Measurements from ENCODE around the gene SUGCT.

SUGCT gene

GRCh38 chr7:40586197-40586596 lies 451.4 kb downstream of the SUGCT start:
- Histone ChIP-seq H3K14ac (ENCODE audit: low read length) (no peak overlapping the region), H3K4me3 (ENCODE audit: low read depth, low read length) (no peak overlapping the region), H3K4me1 (ENCODE audit: control insufficient read depth in 1 of 2, insufficient read depth in 2 of 2, low read length in 2 of 2) (no peaks in the 10 kb centered on the region), H3K79me1 (ENCODE audit: low read length) (peaks cover 2% of the 10 kb centered on the region), H3K4me2 (ENCODE audit: low read length) (no peak overlapping the region), H3K23ac (ENCODE audit: low read length) (no peak overlapping the region), H3K9me3 (ENCODE audit: insufficient read depth, low read depth, low read length) (no peaks in the 10 kb centered on the region), H2BK12ac (ENCODE audit: low read length) (no peak overlapping the region), H3K9ac (ENCODE audit: low read length) (no peak overlapping the region), H3K4ac (ENCODE audit: low read depth, low read length) (no peak overlapping the region), H3K18ac (ENCODE audit: low read length) (no peak overlapping the region), H3K79me2 (ENCODE audit: control insufficient read depth, insufficient read depth, low read length, poor library complexity) (no peaks in the 10 kb centered on the region), H4K8ac (ENCODE audit: low read depth, low read length) (no peak overlapping the region), H2AK5ac (ENCODE audit: low read length) (no peak overlapping the region), H3K27me3 (ENCODE audit: insufficient read depth, low read length) (no peaks in the 10 kb centered on the region), H2AFZ (ENCODE audit: insufficient read depth, low read length, poor library complexity) (no peak overlapping the region), H3K27ac (ENCODE audit: low read depth, low read length) (no peak overlapping the region), H2BK5ac (ENCODE audit: low read depth, low read length, poor library complexity) (no peak overlapping the region), H4K91ac (ENCODE audit: low read depth, low read length) (no peak overlapping the region), H3K36me3 (ENCODE audit: control insufficient read depth in 1 of 2, insufficient read depth in 2 of 2, low read length in 2 of 2) (no peaks in the 10 kb centered on the region), H4K12ac (ENCODE audit: low read depth, low read length) (no peak overlapping the region), H2BK120ac (ENCODE audit: insufficient read depth, low read length, poor library complexity) (no peak overlapping the region)
- no CpG with 5 or more reads among the region's 1 CpG for WGBS (ENCODE audit: extremely low coverage, insufficient coverage, insufficient read length)
- peak in 1 of 2 donors; percentile 47 for DNase-seq

DNA sequence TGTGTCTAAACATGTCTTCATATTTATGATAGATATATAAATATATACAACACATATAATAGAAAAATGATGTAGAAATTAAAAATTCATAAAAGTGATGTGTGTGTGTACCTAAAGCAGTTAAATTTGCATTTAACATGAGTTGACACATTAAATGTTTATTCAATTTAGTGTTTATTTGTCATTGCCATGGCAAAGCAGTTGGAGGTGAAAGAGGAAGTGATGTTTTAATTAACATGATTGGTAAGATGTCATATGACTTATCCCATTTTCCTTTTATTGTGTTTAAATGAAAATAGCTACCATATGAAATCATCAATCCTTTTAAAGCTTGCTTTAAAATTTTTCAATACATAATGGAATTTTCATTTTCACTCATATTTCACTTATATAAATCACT lies 452.6 kb downstream of the SUGCT start:
- DNase-seq, result no peak
- H3K14ac ChIP-seq (ENCODE audit: low read length), result no peak overlapping the region
- no peaks in the 10 kb centered on the region for H3K79me2 ChIP-seq (ENCODE audit: control insufficient read depth, insufficient read depth, low read length, poor library complexity)
- no peak overlapping the region for H2BK5ac ChIP-seq (ENCODE audit: low read depth, low read length, poor library complexity)
- H4K12ac ChIP-seq (ENCODE audit: low read depth, low read length), result no peak overlapping the region
- H3K27me3 ChIP-seq (ENCODE audit: insufficient read depth, low read length), result no peaks in the 10 kb centered on the region
- no peak overlapping the region for H2AFZ ChIP-seq (ENCODE audit: insufficient read depth, low read length, poor library complexity)
- H3K9ac ChIP-seq (ENCODE audit: low read length), result no peak overlapping the region
- H3K36me3 ChIP-seq (ENCODE audit: control insufficient read depth in 1 of 2, insufficient read depth in 2 of 2, low read length in 2 of 2), result no peaks in the 10 kb centered on the region
- H3K18ac ChIP-seq (ENCODE audit: low read length), result no peak overlapping the region
- H2BK120ac ChIP-seq (ENCODE audit: insufficient read depth, low read length, poor library complexity), result no peak overlapping the region
- no peak overlapping the region for H3K4ac ChIP-seq (ENCODE audit: low read depth, low read length)
- no peak overlapping the region for H3K27ac ChIP-seq (ENCODE audit: low read depth, low read length)
- H3K79me1 ChIP-seq (ENCODE audit: low read length), result peaks cover 2% of the 10 kb centered on the region
- H2BK12ac ChIP-seq (ENCODE audit: low read length), result no peak overlapping the region
- H3K9me3 ChIP-seq (ENCODE audit: insufficient read depth, low read depth, low read length), result no peaks in the 10 kb centered on the region
- no peak overlapping the region for H4K8ac ChIP-seq (ENCODE audit: low read depth, low read length)
- no peak overlapping the region for H2AK5ac ChIP-seq (ENCODE audit: low read length)
- no peak overlapping the region for H3K4me3 ChIP-seq (ENCODE audit: low read depth, low read length)
- no peaks in the 10 kb centered on the region for H3K4me1 ChIP-seq (ENCODE audit: control insufficient read depth in 1 of 2, insufficient read depth in 2 of 2, low read length in 2 of 2)
- no peak overlapping the region for H3K23ac ChIP-seq (ENCODE audit: low read length)
- no peak overlapping the region for H3K4me2 ChIP-seq (ENCODE audit: low read length)
- H4K91ac ChIP-seq (ENCODE audit: low read depth, low read length), result no peak overlapping the region

GRCh38 chr7:40595129-40595528 lies 460.3 kb downstream of the SUGCT start:
- no peaks in the 10 kb centered on the region for H3K27me3 ChIP-seq (ENCODE audit: insufficient read depth, low read length)
- no peak overlapping the region for H3K14ac ChIP-seq (ENCODE audit: low read length)
- H2BK5ac ChIP-seq (ENCODE audit: low read depth, low read length, poor library complexity), result no peak overlapping the region
- no peaks in the 10 kb centered on the region for H3K36me3 ChIP-seq (ENCODE audit: control insufficient read depth in 1 of 2, insufficient read depth in 2 of 2, low read length in 2 of 2)
- no peaks in the 10 kb centered on the region for H3K79me1 ChIP-seq (ENCODE audit: low read length)
- H3K4me1 ChIP-seq (ENCODE audit: control insufficient read depth in 1 of 2, insufficient read depth in 2 of 2, low read length in 2 of 2), result no peaks in the 10 kb centered on the region
- no peak for DNase-seq
- H4K91ac ChIP-seq (ENCODE audit: low read depth, low read length), result no peak overlapping the region
- no peak overlapping the region for H2BK12ac ChIP-seq (ENCODE audit: low read length)
- no peak overlapping the region for H3K4me3 ChIP-seq (ENCODE audit: low read depth, low read length)
- no peak overlapping the region for H2AK5ac ChIP-seq (ENCODE audit: low read length)
- H3K4ac ChIP-seq (ENCODE audit: low read depth, low read length), result no peak overlapping the region
- H4K12ac ChIP-seq (ENCODE audit: low read depth, low read length), result no peak overlapping the region
- whole genome bisulfite sequencing (ENCODE audit: extremely low coverage, insufficient coverage, insufficient read length), result no CpG with 5 or more reads among the region's 6 CpGs
- no peak overlapping the region for H2BK120ac ChIP-seq (ENCODE audit: insufficient read depth, low read length, poor library complexity)
- no peak overlapping the region for H2AFZ ChIP-seq (ENCODE audit: insufficient read depth, low read length, poor library complexity)
- H3K27ac ChIP-seq (ENCODE audit: low read depth, low read length), result no peak overlapping the region
- no peak overlapping the region for H3K18ac ChIP-seq (ENCODE audit: low read length)
- H3K79me2 ChIP-seq (ENCODE audit: control insufficient read depth, insufficient read depth, low read length, poor library complexity), result no peaks in the 10 kb centered on the region
- no peak overlapping the region for H3K4me2 ChIP-seq (ENCODE audit: low read length)
- no peak overlapping the region for H3K9ac ChIP-seq (ENCODE audit: low read length)
- H3K9me3 ChIP-seq (ENCODE audit: insufficient read depth, low read depth, low read length), result no peaks in the 10 kb centered on the region
- no peak overlapping the region for H3K23ac ChIP-seq (ENCODE audit: low read length)
- no peak overlapping the region for H4K8ac ChIP-seq (ENCODE audit: low read depth, low read length)

DNA sequence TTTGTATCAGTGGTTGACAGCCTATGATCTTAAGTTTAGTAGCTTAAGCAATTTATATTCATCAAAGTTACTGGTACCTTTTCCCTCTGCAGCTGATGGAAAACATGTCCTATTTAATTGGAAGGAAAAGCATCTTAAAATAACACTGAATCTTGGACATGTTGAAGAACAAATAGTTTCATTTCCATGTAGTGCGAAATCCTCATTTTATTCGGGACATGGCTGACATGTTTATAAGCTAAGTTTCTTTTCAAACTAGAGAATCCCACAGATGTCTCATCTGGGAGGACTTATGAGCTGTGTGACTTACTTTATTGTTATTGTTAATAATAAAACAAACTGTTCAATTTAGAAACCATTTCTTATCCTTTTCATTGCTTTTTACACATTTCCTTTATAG lies 461.0 kb downstream of the SUGCT start:
- no CpG with 5 or more reads among the region's 2 CpGs for WGBS (ENCODE audit: extremely low coverage, insufficient coverage, insufficient read length)
- H3K27ac ChIP-seq (ENCODE audit: low read depth, low read length), result no peak overlapping the region
- no peak overlapping the region for H3K18ac ChIP-seq (ENCODE audit: low read length)
- H2BK5ac ChIP-seq (ENCODE audit: low read depth, low read length, poor library complexity), result no peak overlapping the region
- no peaks in the 10 kb centered on the region for H3K79me2 ChIP-seq (ENCODE audit: control insufficient read depth, insufficient read depth, low read length, poor library complexity)
- H2AK5ac ChIP-seq (ENCODE audit: low read length), result no peak overlapping the region
- no peak overlapping the region for H4K12ac ChIP-seq (ENCODE audit: low read depth, low read length)
- no peak overlapping the region for H3K23ac ChIP-seq (ENCODE audit: low read length)
- no peaks in the 10 kb centered on the region for H3K27me3 ChIP-seq (ENCODE audit: insufficient read depth, low read length)
- H3K14ac ChIP-seq (ENCODE audit: low read length), result no peak overlapping the region
- no peak overlapping the region for H3K9ac ChIP-seq (ENCODE audit: low read length)
- H3K4ac ChIP-seq (ENCODE audit: low read depth, low read length), result no peak overlapping the region
- H2AFZ ChIP-seq (ENCODE audit: insufficient read depth, low read length, poor library complexity), result no peak overlapping the region
- H2BK12ac ChIP-seq (ENCODE audit: low read length), result no peak overlapping the region
- no peak overlapping the region for H3K4me3 ChIP-seq (ENCODE audit: low read depth, low read length)
- no peak overlapping the region for H4K8ac ChIP-seq (ENCODE audit: low read depth, low read length)
- no peaks in the 10 kb centered on the region for H3K79me1 ChIP-seq (ENCODE audit: low read length)
- no peaks in the 10 kb centered on the region for H3K36me3 ChIP-seq (ENCODE audit: control insufficient read depth in 1 of 2, insufficient read depth in 2 of 2, low read length in 2 of 2)
- no peaks in the 10 kb centered on the region for H3K4me1 ChIP-seq (ENCODE audit: control insufficient read depth in 1 of 2, insufficient read depth in 2 of 2, low read length in 2 of 2)
- H4K91ac ChIP-seq (ENCODE audit: low read depth, low read length), result no peak overlapping the region
- H2BK120ac ChIP-seq (ENCODE audit: insufficient read depth, low read length, poor library complexity), result no peak overlapping the region
- no peak overlapping the region for H3K4me2 ChIP-seq (ENCODE audit: low read length)
- DNase-seq, result no peak
- no peaks in the 10 kb centered on the region for H3K9me3 ChIP-seq (ENCODE audit: insufficient read depth, low read depth, low read length)

DNA sequence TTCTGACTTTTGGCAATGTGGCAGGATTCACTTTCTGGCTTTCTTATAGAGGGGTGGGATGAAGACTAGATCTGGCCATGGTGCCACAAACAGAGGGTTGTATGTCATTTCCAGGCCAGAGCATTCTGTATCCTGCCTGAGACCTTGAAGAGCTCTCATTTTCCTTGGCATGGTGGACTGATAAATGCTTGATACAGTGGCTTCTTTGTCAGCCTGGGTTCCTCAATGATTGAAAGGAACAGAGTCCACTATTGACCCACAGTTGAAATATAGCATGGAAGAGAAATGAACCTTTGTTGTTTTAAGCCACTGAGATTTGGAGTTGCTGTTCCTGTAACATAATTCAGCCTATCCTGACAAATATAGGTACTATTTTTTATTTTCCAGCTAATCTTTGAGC lies 462.7 kb downstream of the SUGCT start:
- Histone ChIP-seq H3K4me3 (ENCODE audit: low read depth, low read length) (no peak overlapping the region), H3K4ac (ENCODE audit: low read depth, low read length) (no peak overlapping the region), H4K91ac (ENCODE audit: low read depth, low read length) (no peak overlapping the region), H2BK120ac (ENCODE audit: insufficient read depth, low read length, poor library complexity) (no peak overlapping the region), H2BK5ac (ENCODE audit: low read depth, low read length, poor library complexity) (no peak overlapping the region), H3K23ac (ENCODE audit: low read length) (no peak overlapping the region), H3K79me2 (ENCODE audit: control insufficient read depth, insufficient read depth, low read length, poor library complexity) (no peaks in the 10 kb centered on the region), H2AK5ac (ENCODE audit: low read length) (no peak overlapping the region), H3K14ac (ENCODE audit: low read length) (no peak overlapping the region), H3K9me3 (ENCODE audit: insufficient read depth, low read depth, low read length) (peaks cover 3% of the 10 kb centered on the region), H3K9ac (ENCODE audit: low read length) (no peak overlapping the region), H2AFZ (ENCODE audit: insufficient read depth, low read length, poor library complexity) (no peak overlapping the region), H3K18ac (ENCODE audit: low read length) (no peak overlapping the region), H3K4me2 (ENCODE audit: low read length) (no peak overlapping the region), H3K79me1 (ENCODE audit: low read length) (no peaks in the 10 kb centered on the region), H2BK12ac (ENCODE audit: low read length) (no peak overlapping the region), H3K27me3 (ENCODE audit: insufficient read depth, low read length) (no peaks in the 10 kb centered on the region), H3K27ac (ENCODE audit: low read depth, low read length) (no peak overlapping the region), H3K36me3 (ENCODE audit: control insufficient read depth in 1 of 2, insufficient read depth in 2 of 2, low read length in 2 of 2) (no peaks in the 10 kb centered on the region), H4K8ac (ENCODE audit: low read depth, low read length) (no peak overlapping the region), H3K4me1 (ENCODE audit: control insufficient read depth in 1 of 2, insufficient read depth in 2 of 2, low read length in 2 of 2) (no peaks in the 10 kb centered on the region), H4K12ac (ENCODE audit: low read depth, low read length) (no peak overlapping the region)
- DNase-seq, result no peak

Measured in trophoblast cell (in vitro differentiated cells and primary cell).